ENCODE data around the gene MOSPD3. TPM values are rescaled to one million over a fixed set of nuclear protein-coding genes. Genes with fewer than 3 reads are reported as not detected.

MOSPD3 gene
- 4.1 and 4.4 TPM in 2 replicates for total RNA-seq

GRCh38 chr7:100611983-100612729 is at the start of gene MOSPD3:
Gene MOSPD3, plus strand, starts transcription at chr7:100612540. Its CDS starts 252 bp downstream, at chr7:100612792.

GRCh38 chr7:100573691-100574361 is 38.5 kb upstream of the MOSPD3 start, which contains the start of gene SAP25:
Gene SAP25, minus strand, starts transcription at chr7:100573900. Its CDS starts 158 bp downstream, at chr7:100573742.

GRCh38 chr7:100585511-100586265 is 26.7 kb upstream of the MOSPD3 start, which contains the start of gene LRCH4:
Gene LRCH4, minus strand, starts transcription at chr7:100586129. Its CDS starts 29 bp downstream, at chr7:100586100.

GRCh38 chr7:100586266-100587025 is 25.9 kb upstream of the MOSPD3 start, which contains the start of gene FBXO24:
Gene FBXO24, plus strand, starts transcription at chr7:100586328. Its CDS starts 298 bp downstream, at chr7:100586626.

GRCh38 chr7:100641463-100641859 is 29.1 kb downstream of the MOSPD3 start, which contains the start of gene TFR2:
Gene TFR2, minus strand, starts transcription at chr7:100641552. Its CDS starts 43 bp downstream, at chr7:100641509.

GRCh38 chr7:100655908-100656674 is 43.8 kb downstream of the MOSPD3 start, which contains the start of gene ACTL6B:
Gene ACTL6B, minus strand, starts transcription at chr7:100656448. Its CDS starts 94 bp downstream, at chr7:100656354.

Other genes starting within 250 kb of the MOSPD3 start
- gene PILRA, start 239.1 kb upstream of the MOSPD3 start, total RNA-seq: 0.18 and 0.28 TPM in 2 replicates
- gene ZCWPW1, start 183.8 kb upstream of the MOSPD3 start, total RNA-seq: 1.6 and 2.8 TPM in 2 replicates
- gene MEPCE, start 182.7 kb upstream of the MOSPD3 start, total RNA-seq: 21.6 and 28.8 TPM in 2 replicates
- gene PPP1R35, start 176.0 kb upstream of the MOSPD3 start, total RNA-seq: 9.7 and 13.7 TPM in 2 replicates
- 0.14 and 0.28 TPM in 2 replicates for gene SPACDR, start 148.3 kb upstream of the MOSPD3 start, total RNA-seq
- gene TSC22D4, start 133.3 kb upstream of the MOSPD3 start, total RNA-seq: 12.1 and 15.0 TPM in 2 replicates
- gene NYAP1, start 128.6 kb upstream of the MOSPD3 start, total RNA-seq: 0.14 and 0.74 TPM in 2 replicates
- 2.4 and 3.0 TPM in 2 replicates for gene AGFG2, start 73.3 kb upstream of the MOSPD3 start, total RNA-seq
- not detected in 2 replicates for gene SAP25, start 38.6 kb upstream of the MOSPD3 start, total RNA-seq
- gene LRCH4, start 26.4 kb upstream of the MOSPD3 start, total RNA-seq: 5.3 and 7.3 TPM in 2 replicates
- 0.28 and 0.37 TPM in 2 replicates for gene FBXO24, start 26.2 kb upstream of the MOSPD3 start, total RNA-seq
- 55.9 and 59.2 TPM in 2 replicates for gene PCOLCE, start 10.2 kb upstream of the MOSPD3 start, total RNA-seq
- 0.14 and 0.37 TPM in 2 replicates for gene TFR2, start 29.0 kb downstream of the MOSPD3 start, total RNA-seq
- not detected in 2 replicates for gene ACTL6B, start 43.9 kb downstream of the MOSPD3 start, total RNA-seq
- 59.2 and 67.9 TPM in 2 replicates for gene GNB2, start 61.2 kb downstream of the MOSPD3 start, total RNA-seq
- gene GIGYF1, start 81.7 kb downstream of the MOSPD3 start, total RNA-seq: 11.9 and 14.9 TPM in 2 replicates
- 27.6 and 31.5 TPM in 2 replicates for gene POP7, start 93.6 kb downstream of the MOSPD3 start, total RNA-seq
- not detected in 2 replicates for gene EPO, start 107.9 kb downstream of the MOSPD3 start, total RNA-seq
- gene ZAN, start 121.1 kb downstream of the MOSPD3 start, total RNA-seq: not detected in 2 replicates
- 38.6 and 45.7 TPM in 2 replicates for gene EPHB4, start 215.0 kb downstream of the MOSPD3 start, total RNA-seq
- gene SLC12A9, start 240.2 kb downstream of the MOSPD3 start, total RNA-seq: 14.1 and 16.8 TPM in 2 replicates